Neutrophil (primary cell): ENCODE measurements around the gene ASPA.

Source experiments
- H3K27ac ChIP-seq: fragments of 200-600 bp; sonication (generic); 2 replicates; pipeline ENCODE4 v1.5.1; 2016; ENCODE audit warnings: mild to moderate bottlenecking, moderate library complexity
- H3K27me3 ChIP-seq: fragments of 200-600 bp; sonication (generic); 2 replicates; pipeline ENCODE4 v1.6.0; 2016; ENCODE audit warnings: mild to moderate bottlenecking
- H3K36me3 ChIP-seq: fragments of 200-600 bp; sonication (generic); 2 replicates; pipeline ENCODE4 v1.5.1; 2017
- H3K4me1 ChIP-seq, 2 experiments: fragments of 200-600 bp in 1 of 2; sonication (generic) in 1 of 2; 1 replicate in 1 of 2; 2 replicates in 1 of 2; pipeline versions ENCODE4 v1.5.1 to v1.6.1; 2013 to 2016; ENCODE audit warnings: low read depth in 1 of 2, low read length in 1 of 2, mild to moderate bottlenecking in 1 of 2, moderate library complexity in 1 of 2; ENCODE audit not compliant: control insufficient read depth in 1 of 2, insufficient read depth in 1 of 2
- H3K4me3 ChIP-seq, 2 experiments: fragments of 200-600 bp in 1 of 2; sonication (generic) in 1 of 2; 1 replicate in 1 of 2; 2 replicates in 1 of 2; pipeline ENCODE4 v1.5.1; 2013 to 2016; ENCODE audit warnings: low read depth in 1 of 2, low read length in 1 of 2, mild to moderate bottlenecking in 1 of 2, moderate library complexity in 1 of 2
- H3K9me3 ChIP-seq: fragments of 200-600 bp; sonication (generic); 2 replicates; pipeline ENCODE4 v1.5.1; 2016
- TF ChIP-seq, protein P1 (sequence below): fragments of 200-600 bp; sonication (generic); IDR thresholded peaks from 2 replicates; pipeline ENCODE4 v1.5.1; 2016; ENCODE audit warnings: antibody characterized with exemption

ASPA gene

DNA sequence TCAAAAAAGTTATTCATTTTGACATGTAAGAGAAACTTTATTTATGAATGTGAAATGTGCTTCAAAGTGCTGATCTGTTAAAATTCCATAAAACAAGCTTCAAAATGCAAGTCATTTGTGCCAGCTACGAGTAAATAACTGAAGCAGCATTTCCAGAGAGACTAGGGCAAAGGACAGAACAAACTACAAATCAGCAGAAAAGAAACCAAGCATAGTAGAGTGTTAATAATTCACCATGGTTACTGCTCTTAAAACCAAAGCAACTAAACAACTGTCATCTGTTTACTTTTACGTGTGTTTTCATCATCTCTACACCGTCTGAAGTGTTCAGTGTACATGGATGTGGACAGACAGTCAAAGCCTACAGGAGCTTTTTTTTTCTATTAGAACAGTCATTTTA, 1.6 kb upstream of the ASPA start:
- H3K27ac ChIP-seq: no peak overlapping the region
- H3K27me3 ChIP-seq: peaks cover 7% of the 10 kb centered on the region
- no peaks in the 10 kb centered on the region for H3K36me3 ChIP-seq
- TF ChIP-seq, protein P1, sequence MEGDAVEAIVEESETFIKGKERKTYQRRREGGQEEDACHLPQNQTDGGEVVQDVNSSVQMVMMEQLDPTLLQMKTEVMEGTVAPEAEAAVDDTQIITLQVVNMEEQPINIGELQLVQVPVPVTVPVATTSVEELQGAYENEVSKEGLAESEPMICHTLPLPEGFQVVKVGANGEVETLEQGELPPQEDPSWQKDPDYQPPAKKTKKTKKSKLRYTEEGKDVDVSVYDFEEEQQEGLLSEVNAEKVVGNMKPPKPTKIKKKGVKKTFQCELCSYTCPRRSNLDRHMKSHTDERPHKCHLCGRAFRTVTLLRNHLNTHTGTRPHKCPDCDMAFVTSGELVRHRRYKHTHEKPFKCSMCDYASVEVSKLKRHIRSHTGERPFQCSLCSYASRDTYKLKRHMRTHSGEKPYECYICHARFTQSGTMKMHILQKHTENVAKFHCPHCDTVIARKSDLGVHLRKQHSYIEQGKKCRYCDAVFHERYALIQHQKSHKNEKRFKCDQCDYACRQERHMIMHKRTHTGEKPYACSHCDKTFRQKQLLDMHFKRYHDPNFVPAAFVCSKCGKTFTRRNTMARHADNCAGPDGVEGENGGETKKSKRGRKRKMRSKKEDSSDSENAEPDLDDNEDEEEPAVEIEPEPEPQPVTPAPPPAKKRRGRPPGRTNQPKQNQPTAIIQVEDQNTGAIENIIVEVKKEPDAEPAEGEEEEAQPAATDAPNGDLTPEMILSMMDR: no peak
- H3K4me3 ChIP-seq: no peak overlapping the region
- no peaks in the 10 kb centered on the region for H3K4me1 ChIP-seq
- H3K9me3 ChIP-seq: no peaks in the 10 kb centered on the region

DNA sequence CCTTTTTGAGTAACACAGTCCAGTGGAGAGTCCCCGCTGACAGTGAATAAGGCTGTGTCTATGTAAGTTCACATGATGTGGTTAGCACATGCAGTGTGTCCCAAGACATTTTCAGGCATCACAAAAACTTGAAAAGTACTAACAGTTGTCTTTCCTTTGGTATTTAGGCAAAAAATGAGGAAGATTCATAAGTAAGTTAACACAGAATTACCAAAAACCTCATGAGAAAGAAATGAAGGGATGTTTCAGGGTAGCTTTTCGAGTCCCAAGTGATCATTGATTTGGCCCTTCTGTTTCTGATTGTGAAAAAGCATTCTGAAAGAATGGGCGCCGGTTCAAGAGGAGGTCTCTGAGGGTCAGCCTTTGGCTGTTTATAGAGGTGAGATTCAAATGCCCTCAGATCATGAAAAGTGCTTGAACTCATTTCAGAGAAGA, 529 bp upstream of the ASPA start:
- TF ChIP-seq, protein P1: no peak
- Histone ChIP-seq H3K27me3 (peaks cover 12% of the 10 kb centered on the region), H3K4me1 (no peaks in the 10 kb centered on the region), H3K27ac (no peak overlapping the region), H3K9me3 (no peaks in the 10 kb centered on the region), H3K36me3 (no peaks in the 10 kb centered on the region), H3K4me3 (no peak overlapping the region)

DNA sequence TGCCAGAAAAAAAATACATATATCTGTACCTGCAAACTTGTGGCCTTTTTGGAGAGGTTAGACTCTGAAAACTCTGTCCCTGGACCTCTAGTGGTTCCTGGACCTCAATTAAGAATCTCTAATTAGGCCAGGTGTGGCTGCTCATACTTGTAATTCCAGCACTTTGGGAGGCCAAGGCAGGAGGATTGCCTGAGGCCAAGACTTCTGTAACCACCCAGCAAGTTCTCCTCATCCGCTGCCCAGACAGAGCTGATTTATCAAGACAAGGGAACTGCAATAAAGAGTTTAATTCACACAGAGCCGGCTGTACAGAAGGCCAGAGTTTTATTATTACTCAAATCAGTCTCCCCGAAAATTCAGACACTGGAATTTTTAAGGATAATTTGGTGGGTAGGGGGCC, 4.2 kb downstream of the ASPA start:
- TF ChIP-seq, protein P1: no peak
- H3K27ac ChIP-seq: no peak overlapping the region
- no peaks in the 10 kb centered on the region for H3K4me1 ChIP-seq
- no peaks in the 10 kb centered on the region for H3K9me3 ChIP-seq
- no peak overlapping the region for H3K4me3 ChIP-seq
- H3K27me3 ChIP-seq: peaks cover 23% of the 10 kb centered on the region
- H3K36me3 ChIP-seq: no peaks in the 10 kb centered on the region

DNA sequence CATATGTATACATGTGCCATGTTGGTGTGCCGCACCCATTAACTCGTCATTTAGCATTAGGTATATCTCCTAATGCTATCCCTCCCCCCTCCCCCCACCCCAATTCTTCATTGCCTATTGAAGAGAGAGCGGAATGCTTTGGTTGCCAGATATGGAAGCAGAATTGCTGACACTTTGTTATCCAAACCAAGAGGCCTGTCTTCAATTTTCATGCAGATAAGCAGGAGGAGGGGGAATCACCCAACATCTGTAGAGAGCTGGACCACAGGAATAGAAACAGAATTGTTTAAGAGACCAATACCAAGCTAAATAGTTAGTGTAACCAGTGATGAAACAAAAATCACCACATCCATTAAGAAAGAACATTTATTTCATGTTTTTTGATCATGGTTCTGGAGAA, 7.1 kb downstream of the ASPA start:
- H3K27ac ChIP-seq: no peak overlapping the region

DNA sequence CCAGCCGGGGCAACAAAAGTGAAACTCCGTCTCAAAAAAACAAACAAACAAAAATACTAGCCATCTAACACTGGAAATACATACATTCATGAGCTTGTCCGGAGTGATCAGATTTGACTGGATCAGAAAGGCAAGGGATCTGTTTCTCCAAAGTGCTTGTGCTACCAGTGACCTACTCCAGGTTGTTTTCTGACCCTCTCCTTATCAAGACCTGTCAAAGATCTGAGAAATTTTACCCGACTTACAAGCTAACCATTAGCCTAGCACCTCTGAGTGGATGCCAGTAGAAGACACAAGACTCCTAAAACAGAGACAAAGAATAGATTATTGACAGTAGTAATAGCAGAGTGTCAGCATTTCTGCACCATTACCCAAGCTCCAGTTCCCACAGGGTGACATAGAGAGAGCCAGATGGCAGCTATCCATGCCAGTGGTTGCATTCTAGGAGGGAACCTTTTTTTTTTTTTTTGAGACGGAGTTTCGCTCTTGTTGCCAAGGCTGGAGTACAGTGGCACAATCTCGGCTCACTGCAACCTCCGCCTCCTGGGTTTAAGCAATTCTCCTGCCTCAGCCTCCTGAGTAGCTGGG, 9.8 kb downstream of the ASPA start:
- no peaks in the 10 kb centered on the region for H3K4me1 ChIP-seq

More for the DNA sequence above, 7.1 kb downstream of the ASPA start:
- Histone ChIP-seq H3K27me3 (peaks cover 50% of the 10 kb centered on the region), H3K9me3 (no peaks in the 10 kb centered on the region), H3K36me3 (no peaks in the 10 kb centered on the region), H3K4me1 (no peaks in the 10 kb centered on the region), H3K4me3 (no peak overlapping the region)
- TF ChIP-seq, protein P1: no peak

More for the DNA sequence above, 9.8 kb downstream of the ASPA start:
- TF ChIP-seq, protein P1: no peak
- no peaks in the 10 kb centered on the region for H3K36me3 ChIP-seq
- H3K9me3 ChIP-seq: no peaks in the 10 kb centered on the region
- no peak overlapping the region for H3K27ac ChIP-seq
- no peak overlapping the region for H3K4me3 ChIP-seq
- peaks cover 59% of the 10 kb centered on the region for H3K27me3 ChIP-seq
